Measurements from ENCODE around the gene NPAS3.

The NPAS3 gene

DNA sequence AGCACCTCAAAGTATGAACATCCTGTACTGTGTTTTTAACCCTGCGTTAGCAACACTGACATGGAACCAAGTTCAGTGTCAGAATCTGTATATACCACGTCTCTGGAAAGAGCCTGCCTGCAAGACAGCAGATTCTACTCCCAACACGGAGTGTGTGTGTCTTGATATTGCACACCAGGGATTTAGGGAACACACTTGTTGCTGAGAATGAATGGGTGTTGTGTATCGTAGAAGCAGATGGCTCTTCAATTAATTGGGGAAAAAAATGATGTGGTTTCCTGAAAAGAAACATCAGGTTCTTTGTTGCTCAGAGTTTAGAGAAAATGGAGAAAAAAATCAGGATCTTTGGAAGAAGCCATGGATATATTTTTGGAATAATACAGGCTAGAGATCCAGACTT is 841.4 kb downstream of the NPAS3 start:
- no peak for DNase-seq

GRCh38 chr14:33781236-33781635 is 842.6 kb downstream of the NPAS3 start:
- no peak for DNase-seq

DNA sequence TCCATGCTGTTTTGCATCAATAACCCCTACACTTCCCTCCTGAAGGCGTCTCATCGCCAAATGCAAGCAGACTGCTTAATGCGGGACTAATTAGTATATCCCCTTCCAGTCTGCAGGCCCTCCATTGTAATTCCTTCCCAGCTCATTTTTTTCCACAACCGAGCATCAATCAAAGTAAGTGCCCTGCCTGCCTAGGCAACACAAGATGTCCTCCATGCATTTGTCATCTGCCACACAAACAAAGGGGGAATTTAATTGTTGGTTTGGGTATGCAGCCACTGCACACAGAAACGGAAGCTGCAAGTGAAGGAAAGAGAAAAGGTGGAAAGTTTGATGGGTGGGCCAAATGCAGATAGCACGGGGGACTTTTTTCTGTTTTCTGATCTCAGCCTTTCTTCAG is 844.2 kb downstream of the NPAS3 start:
- DNase-seq, result no peak

GRCh38 chr14:33786091-33786825 is 847.6 kb downstream of the NPAS3 start:
- DNase-seq, result no peak

DNA sequence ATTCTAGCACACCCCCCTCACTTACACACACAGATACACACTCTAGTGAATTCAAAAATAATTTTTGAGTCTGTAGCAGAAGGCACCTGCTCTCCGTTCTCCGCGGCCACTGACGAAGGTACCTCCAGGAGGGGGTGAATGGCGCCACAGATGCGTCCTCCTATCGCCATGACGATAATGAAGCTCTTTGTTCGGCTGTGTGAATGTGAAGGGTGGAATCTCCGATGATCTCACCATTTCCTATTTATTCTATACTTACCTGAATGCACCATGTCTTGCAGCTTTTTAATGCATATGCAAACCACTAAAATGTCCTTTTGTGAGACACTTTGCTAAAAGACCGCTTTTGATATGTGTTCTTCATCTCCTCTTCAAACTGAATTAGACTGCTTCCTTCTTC is 849.5 kb downstream of the NPAS3 start:
- no peak for DNase-seq

DNA sequence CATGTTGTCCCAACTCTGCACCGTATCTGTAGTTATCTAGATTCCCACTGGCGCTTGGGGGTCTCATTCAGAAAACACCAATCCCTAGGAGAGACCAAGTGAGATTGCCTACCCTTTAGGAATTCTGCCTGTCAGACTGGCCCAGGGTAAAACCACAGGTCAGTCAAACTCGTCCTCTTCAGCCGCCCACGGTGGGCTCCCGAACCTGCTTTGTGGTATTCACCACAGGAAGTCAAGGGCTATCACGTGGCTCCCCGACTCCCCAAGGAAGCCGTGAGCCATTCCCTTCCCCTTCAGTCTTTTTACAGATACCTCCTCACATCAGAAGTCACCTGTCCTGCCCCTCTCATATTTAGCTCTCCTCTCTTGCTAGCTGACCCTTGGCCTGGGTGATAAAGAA is 852.3 kb downstream of the NPAS3 start:
- DNase-seq, result no peak

- no peak for DNase-seq
Measured at GRCh38 chr14:33792009-33792719, 853.5 kb downstream of the NPAS3 start.

GRCh38 chr14:33792720-33793368 is 854.2 kb downstream of the NPAS3 start:
- peak; percentile 93 for DNase-seq

DNA sequence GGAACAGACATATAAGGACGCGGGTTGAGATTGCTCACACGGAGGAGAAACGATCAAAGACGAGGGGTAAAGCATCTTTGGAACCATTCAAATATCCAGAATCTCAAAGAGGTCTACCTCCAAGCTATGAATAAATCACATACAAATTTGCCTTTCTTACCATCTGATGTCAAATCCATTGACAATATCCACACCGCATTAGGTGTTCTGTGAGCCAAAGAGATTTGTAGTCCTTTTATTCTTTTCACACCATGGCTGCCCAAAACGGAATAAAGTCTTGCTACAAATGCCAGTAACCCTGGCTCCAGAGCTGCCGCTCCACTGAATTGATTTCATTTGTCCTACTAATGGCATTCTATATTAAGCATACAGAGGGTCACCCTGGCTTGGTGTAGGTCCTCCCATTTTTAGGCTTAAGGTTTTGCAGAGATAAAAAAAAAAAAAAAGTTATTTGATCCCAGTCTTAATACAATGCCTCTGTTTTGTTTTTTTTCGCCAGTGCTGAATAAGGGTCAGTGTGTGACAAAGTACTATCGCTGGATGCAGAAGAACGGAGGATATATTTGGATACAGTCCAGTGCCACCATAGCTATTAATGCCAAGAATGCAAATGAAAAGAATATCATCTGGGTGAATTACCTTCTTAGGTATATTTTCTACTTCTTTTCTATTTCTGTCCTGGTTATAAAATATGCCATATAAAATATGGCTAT is 854.9 kb downstream of the NPAS3 start:
- no peak for DNase-seq

- no peak for DNase-seq
Measured at GRCh38 chr14:33794791-33795305, 856.2 kb downstream of the NPAS3 start.

DNA sequence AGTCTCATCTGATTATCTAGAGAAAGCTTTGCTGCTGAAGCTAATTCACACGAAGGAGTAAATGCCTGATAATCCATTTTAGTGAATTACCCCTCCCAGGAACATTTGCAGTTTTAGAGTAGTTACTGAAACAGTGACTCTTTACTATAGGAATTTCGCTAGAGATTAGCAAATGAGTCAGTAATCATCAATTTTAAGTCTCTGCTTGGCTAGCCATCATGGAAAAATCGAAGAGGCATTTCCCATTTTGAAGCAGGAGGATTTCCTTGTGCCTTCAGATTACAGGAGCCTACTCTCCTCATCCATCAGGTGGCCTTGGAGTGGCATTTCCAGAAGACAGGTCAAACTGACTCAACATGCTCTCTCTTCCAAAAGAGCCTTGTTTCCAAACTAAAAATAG is 857.7 kb downstream of the NPAS3 start:
- no peak for DNase-seq

DNA sequence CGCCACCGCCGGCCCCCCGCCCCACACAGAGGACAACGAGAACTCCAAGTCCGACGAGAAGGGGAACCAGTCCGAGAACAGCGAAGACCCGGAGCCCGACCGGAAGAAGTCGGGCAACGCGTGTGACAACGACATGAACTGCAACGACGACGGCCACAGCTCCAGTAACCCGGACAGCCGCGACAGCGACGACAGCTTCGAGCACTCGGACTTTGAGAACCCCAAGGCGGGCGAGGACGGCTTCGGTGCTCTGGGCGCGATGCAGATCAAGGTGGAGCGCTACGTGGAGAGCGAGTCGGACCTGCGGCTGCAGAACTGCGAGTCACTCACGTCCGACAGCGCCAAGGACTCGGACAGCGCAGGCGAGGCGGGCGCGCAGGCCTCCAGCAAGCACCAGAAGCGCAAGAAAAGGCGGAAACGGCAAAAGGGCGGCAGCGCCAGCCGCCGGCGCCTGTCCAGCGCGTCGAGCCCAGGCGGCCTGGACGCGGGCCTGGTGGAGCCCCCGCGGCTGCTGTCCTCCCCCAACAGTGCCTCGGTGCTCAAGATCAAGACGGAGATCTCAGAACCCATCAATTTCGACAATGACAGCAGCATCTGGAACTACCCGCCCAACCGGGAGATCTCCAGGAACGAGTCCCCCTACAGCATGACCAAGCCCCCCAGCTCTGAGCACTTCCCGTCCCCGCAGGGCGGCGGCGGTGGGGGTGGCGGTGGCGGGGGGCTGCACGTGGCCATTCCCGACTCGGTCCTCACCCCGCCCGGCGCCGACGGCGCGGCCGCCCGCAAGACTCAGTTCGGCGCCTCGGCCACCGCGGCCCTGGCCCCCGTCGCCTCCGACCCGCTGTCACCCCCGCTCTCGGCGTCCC is 861.3 kb downstream of the NPAS3 start:
- no peak for DNase-seq

- DNase-seq, result no peak
Measured at GRCh38 chr14:33800735-33801163, 862.1 kb downstream of the NPAS3 start.

DNA sequence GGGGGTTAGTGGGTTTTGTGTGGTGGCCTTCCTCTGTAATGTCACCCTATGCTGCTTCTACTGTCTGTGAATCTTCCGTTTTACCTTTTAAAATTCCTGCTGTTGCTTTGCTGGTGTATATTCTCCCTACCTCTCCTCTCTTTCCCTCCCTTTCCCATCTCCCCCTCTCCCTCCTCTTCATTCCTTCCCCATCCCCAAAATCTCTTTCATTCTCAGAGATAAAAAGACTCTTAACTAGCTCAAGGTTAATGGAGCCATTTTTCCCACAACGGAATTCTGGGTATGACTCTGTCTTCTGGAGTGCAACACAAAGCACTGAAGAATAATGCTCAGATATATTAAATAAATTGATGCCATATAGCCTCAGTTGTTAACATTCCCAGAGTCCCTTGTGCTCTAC is 864.1 kb downstream of the NPAS3 start:
- DNase-seq, result no peak

GRCh38 chr14:33805593-33805992 is 866.9 kb downstream of the NPAS3 start:
- no peak for DNase-seq

GRCh38 chr14:33806905-33807304 is 868.2 kb downstream of the NPAS3 start:
- DNase-seq, result no peak

GRCh38 chr14:33808187-33808586 is 869.5 kb downstream of the NPAS3 start:
- DNase-seq, result no peak

DNA sequence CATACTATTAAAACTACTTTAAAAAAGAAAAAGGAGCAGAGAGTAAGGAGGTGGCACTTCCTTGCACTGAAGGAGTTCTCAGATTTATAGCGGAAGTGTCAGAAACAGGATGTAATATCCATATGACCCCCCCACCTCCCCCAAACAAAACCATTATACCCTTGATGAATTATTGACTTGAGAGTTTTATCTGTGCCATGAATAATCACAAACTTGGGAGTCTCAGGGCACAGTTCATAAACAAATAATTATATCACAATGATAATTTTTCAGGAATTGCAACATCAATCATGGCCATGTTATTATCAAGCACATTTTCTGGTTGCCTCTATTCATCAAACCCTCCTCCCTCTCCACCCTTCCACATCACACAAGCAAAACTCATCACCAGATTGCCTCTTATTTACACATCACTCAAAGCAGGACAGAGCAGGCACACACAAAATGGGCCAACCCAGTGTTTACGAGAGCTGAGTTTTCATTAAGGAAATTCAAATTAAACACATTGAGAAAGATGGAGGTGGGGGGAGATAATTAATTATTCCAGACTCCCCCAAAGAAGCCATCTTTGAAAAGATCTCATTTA is 870.8 kb downstream of the NPAS3 start:
- no peak for DNase-seq

DNA sequence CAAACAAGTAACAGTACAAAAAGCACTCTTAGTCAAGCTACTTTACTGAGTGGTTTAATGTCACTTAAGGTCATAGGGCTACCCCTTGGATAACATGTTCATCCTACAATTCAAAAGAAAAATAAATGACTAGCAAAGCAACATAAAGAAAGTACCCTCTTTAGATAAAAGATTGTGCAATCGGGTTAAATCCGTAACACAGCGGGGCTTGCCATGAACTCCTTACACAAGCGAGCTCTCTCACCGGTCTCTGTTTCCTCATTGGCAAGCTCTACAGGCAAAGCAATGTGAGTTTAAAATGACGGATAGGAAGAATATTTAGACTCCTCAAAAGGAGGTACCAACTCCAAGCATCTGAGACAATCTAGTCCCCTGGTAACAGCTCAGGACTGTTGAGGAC is 871.6 kb downstream of the NPAS3 start:
- DNase-seq, result no peak

DNA sequence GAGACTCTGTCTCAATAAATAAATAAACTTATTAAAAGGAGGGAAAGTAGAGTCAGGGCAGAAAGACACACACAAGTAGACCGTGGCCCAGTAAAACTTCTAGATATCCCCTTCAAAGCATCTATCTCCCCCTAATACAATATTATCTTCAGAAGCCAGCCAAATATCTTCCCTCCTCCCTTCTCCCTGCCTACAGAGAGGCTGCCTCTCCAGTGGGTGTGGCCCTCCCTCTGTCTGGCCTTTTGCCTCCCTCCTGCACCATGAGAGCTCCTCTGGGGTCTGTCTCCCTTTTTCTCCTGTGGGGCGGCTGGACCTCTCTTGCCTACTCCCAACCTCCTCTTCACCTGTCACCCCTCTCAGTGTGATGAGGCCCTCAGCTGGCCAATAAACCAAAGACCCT is 873.0 kb downstream of the NPAS3 start:
- DNase-seq, result no peak

GRCh38 chr14:33812181-33812580 is 873.5 kb downstream of the NPAS3 start:
- DNase-seq, result no peak

DNA sequence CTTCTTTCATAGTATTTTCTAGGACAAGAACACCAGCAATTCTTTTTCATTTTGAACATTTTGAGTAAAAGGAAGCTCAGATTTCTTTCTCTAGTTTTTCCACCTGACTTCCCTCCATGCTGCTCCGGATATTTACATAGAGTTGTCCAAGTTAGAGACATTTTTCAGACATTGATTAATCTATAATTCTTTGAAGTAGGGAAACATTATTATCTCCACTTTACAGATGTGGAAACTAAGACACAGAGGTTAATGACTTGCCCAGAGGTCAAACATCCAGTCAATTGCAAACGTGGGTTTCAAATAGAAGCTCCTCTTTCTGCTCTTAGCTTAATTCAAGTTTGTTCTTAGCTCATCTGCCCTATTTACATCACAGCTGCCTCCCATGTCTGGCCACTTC is 873.9 kb downstream of the NPAS3 start:
- no peak for DNase-seq
